GM18505 (cell line): ENCODE results near the gene PAM16.

ENCODE experiments used
- ATAC-seq: cut with Tn5 transposase; IDR thresholded peaks from one replicate; pipeline ENCODE4 v1.9.1; 2021; ENCODE audit not compliant: unreplicated experiment
- POLR2A ChIP-seq: IDR thresholded peaks from 4 replicates; pipeline ENCODE4 v1.6.1; 2011; ENCODE audit warnings: borderline replicate concordance; ENCODE audit not compliant: insufficient read depth, insufficient read length; ENCODE audit errors: extremely low read depth

PAM16 gene

DNA sequence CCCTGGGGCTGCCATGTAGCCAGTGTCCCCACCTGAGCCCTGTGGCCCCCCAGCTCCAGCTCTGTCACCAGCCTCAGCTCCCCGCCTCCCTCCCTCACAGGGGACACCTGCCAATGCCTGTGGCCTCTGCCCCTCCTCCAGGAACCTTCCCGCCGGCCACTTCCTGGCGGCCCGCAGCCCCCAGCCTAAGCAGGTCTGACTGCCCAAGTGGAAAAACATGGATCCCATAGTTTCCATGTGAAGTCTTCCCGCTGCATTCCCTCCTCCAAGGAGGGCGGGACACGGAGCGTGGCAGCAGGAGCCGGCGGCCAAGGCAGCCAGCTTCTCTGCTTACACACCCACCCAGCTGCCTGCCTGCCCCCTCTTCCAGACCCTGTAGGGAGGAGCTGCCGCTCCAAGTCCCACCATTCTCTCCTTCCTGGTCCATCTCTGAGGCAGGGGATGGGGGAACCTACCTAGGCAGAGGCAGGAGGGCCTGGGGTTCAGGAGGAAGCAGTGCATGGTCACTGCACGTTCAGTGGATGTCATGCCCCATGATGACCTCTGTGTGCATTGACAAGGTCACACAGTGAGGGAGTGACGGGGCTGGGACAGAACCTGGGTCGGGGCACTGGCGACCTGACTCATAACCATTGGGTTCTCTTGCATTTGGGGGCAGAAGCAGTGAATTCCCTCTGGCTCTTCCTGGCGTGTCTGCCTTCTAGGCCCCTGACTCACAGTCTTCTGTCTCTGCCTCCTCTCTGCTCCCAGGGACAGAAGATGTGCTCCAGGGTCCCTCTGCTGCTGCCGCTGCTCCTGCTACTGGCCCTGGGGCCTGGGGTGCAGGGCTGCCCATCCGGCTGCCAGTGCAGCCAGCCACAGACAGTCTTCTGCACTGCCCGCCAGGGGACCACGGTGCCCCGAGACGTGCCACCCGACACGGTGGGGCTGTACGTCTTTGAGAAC lies 29.3 kb upstream of the PAM16 start:
- ATAC-seq: no peak
- no peak for TF ChIP-seq POLR2A

DNA sequence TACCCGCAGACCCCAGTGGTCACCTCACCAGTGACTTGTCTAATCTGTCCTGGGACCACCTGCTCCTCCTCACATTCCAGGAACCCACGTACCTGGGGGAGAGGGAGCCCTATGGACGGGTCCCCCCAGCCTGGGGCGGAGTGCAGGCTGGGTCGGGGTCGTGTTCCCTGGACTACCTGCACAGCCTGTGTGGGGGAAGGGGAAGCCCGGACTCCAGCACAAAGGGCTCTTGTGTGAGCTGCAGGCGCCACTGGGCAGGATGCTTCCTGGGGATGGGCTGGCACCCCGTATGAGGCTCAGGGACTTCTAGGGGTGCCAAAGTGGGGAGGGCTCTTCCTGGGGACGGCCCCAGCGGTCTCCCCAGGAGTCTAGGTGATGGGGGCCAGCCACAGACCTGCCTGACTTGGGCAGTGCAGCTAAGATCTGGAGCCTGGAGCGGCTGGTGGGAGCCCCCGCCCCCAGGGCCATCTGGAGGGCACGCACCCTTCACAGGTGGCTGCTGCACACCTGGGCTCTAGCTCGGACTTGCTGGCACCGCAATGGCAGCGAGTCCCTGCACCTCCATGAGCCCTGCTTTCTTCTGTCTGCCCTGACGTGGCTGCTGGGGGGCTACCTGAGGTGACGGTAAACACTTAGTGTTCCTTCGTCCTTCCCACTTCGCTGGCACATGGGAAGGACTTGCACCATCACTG lies 28.0 kb upstream of the PAM16 start:
- ATAC-seq: no peak
- TF ChIP-seq POLR2A: no peak

DNA sequence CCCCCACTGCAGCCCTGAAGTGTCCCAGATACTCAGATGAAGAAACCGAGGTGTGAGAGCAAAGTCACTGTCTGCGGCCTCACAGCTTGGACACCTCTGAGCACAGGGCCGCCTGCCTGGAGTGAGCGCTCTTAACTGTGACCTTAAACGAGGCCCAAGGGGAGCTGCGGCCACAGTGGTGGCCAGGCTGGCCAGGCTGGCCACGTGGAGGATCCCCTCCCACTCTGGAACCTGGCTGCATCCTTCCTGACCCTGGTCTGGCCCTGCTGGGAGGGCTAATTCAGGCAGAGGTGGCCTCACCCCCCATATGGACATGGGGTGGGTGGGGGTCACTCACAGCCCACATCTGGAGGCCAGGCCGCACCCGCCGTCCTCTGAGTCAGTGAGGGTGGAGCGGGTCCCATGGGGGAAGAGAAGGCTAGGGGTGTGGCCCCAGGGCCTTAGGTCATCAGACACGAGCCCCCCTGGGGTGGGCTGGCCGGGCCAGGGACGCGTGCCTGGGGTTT lies 27.1 kb upstream of the PAM16 start:
- ATAC-seq: no peak
- no peak for TF ChIP-seq POLR2A

DNA sequence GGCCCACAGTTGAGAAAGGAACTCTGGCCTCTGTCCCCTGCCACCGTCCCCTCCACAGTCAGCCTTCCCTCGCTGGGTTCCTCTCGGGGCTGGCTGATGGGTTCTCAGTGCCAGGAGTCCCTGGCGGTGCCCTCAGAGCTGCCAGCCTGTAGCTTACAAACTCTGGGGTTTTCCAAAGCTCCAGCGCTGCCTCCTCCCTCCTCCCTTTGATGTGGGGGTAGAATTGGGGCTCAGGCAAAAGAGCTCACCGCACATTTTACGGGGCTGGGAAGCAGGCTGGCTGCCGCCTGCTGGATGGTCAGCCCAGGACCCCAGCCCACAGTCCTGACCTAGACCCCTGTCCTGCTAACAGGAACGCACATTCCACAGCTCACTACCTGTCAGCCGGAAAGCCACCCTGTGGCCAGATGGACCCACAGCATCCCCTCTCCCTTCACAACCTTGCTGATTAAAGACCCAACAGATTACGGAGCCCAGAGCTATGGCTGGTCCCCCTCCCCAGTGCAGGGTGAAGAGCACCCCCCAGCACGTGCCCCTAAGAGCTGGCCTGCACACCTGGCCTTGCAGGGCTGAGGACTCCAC lies 26.5 kb upstream of the PAM16 start:
- TF ChIP-seq POLR2A: no peak
- no peak for ATAC-seq

DNA sequence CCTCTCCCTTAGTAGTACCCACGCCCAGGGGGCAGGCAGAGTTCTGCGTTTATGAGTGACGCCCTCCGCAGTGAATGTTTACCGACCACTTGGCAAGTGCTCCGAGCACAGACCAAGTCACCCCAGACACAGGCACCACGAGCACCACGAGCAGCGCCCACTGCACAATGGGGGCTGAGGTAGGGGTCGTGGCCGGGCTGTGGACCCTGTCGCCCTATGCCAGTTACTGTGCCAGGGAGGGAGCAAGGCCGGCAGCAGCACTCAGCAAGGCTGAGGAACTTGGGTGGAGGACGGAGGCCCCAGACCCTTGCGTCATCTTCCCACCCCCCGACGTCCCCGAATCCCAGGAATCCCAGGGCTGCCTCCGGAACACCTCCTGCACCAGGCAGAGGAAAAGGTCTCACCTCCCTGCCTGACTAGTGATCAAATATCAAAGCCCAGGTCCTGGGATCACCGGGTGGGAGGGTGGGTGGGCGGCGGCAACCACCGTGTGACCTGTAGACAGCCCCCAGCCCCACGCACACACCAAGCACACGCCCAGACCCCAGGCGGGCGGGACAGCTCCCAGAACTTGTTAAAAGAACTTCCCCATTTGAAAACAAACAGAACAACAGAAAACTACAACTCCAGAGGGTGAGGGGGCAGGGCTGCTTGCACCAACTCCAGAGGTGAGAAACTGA lies 25.9 kb upstream of the PAM16 start:
- no peak for TF ChIP-seq POLR2A

DNA sequence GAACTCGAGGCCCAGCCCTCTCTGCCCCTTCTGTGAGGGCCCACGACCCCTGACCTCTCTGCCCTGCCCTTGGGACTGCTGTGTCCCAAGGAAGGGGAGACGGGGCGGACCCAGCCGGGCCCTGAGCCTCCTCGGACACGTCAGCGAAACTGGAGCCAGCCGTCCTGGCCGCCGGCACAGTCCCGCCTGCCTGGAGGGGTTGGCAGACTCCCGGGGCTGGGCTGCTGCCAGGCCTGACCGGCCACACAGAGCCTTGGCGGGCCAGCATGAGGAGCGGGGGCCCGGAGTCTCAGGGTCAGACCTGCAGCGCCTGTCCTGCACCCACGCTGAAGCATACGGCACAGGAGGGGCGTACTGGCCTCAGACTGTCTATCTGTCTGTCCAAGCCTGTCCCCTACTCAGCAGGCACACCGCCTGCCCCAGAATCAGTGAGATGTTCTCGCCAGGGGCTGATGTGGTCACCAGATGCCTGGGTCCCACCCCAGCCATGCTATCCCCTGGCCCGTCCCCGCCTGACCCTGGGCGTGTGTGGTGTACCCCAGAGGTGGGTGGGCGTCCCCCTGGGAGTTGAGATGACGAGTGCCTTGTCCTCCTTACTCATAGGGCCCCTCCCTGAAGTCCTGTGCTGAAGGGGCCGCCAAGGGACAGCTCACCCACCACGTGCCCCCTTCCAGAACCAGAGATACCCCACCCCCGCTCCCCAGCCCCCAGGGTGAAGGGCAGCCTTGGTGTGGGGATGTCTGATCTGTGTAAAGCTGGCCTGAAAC lies 25.2 kb upstream of the PAM16 start:
- TF ChIP-seq POLR2A: no peak
- no peak for ATAC-seq

More for the DNA sequence above, 25.9 kb upstream of the PAM16 start:
- no peak for ATAC-seq

DNA sequence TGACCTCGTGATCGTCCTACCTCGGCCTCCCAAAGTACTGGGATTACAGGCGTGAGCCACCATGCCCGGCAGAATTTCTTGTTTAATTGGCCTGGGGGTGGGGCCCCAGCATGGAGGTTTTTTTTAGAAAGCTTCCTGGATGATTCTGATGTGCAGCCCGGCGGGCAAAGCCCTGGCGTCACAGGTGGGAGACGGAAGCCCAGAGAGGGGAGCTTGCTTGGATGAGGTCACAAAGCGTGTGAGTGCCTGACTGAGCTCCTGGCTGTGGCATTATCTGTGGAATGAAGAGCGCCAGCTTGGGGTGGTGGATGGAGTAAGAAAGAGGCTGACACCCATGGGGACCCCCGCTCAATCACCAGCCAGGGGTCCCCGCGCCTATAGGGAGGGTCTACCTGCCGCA lies 24.6 kb upstream of the PAM16 start:
- ATAC-seq: no peak
- TF ChIP-seq POLR2A: no peak

DNA sequence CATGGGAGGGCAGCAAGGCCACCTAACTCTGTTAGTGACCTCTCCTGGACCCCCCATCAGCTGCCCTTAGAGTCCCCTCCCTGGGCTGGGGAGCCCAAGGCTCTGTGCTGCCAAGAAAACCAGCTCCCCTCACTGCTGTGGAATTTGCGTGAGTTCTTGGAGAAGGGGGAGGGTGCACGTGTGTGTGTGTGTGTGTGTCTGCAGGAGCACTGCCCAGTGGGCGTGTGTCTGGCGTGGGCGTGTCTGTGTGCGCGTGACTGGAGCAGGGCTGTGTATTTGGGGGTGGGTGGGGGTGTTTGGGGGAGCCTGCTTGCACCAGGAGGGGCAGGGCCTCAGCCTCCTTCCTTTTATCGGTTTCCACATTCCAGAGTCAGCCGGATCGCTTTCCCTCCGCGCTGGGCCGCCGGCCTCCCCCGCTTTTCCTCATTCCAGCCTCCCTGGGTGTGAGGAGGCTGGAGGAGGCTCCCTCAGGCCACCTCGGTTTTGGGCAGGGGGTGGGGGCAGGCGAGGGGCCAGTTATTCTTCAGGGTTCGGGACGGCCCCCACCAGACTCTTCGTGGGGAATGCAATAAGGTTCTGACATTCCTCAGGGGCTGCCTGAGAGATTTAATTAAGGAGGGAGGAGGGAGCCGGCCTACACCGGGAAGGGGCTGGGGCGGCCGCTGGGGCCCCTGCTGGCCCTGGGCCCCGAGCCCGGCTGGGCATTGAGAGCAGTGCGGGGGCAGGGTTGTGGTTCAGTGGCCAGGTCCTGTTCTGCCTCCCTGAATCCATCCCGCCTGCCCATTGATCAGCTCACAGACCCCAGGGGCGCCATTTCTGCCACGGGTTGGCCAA lies 23.0 kb upstream of the PAM16 start:
- no peak for ATAC-seq
- TF ChIP-seq POLR2A: no peak

DNA sequence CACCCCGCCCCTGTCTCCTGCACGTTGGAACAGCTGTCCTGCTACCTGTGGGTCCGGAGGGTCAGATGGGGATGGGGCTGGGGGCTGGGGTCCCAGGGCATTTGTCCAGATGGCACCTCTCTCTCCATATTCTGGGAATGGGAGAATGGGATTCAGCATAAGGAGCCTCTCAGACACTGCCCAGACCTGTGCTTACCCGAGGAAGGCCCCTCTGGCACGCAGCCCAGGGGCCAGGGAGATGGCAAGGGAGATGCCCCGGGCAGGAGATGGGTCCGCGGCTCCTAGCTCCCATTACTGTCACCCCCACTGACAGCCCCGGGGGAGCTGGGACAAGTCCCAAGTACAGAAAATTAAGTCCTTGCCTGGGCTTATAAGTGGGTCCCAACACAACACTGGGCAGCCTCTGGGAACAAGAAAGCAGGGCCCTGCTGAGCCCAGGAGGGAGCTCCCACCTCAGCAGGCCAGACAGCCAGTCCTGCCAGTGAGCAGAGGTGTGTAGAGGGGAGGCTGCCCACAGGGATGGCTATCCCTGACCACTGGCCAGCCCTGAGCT lies 22.3 kb upstream of the PAM16 start:
- no peak for ATAC-seq
- TF ChIP-seq POLR2A: no peak

DNA sequence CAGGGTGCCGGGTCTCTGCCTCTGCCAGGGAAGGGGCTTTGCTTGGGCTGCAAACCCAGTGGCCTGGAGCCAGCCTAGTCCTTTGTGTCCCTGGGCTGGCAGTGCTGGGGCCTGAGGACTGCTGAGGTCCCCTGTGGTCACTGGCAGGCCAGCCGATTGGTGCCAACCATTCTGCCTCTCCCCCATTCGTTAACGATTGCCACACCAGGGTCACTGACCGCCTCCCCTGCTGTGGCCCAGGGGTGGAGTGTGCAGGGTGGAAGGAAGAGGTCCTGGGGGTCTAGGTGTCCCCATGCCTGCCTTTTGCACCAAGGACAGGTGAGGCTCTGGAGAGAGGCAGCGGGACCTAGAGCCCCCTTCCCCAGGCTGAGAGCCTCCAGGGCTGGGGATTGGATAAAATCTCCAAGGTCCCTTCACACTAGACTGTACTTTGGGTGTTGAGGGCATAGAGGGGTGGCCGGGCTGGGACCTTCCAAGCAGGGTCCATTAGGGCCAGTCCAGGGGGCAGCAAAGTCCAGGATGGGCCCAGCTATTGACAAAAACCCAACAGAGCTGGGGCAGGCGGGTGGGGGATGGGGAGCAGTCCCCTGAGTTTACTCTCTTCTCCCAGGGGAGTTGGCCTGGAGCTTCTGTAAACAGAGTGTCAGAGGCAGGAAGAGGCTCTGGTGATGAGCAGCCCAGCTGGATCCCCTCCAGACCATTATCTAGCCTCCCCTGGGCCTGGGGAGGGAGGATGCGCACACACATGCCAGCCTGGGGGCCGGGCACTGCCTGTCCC lies 21.6 kb upstream of the PAM16 start:
- no peak for ATAC-seq
- no peak for TF ChIP-seq POLR2A
